ENCODE results near the gene SH3BP5.

SH3BP5 gene

DNA sequence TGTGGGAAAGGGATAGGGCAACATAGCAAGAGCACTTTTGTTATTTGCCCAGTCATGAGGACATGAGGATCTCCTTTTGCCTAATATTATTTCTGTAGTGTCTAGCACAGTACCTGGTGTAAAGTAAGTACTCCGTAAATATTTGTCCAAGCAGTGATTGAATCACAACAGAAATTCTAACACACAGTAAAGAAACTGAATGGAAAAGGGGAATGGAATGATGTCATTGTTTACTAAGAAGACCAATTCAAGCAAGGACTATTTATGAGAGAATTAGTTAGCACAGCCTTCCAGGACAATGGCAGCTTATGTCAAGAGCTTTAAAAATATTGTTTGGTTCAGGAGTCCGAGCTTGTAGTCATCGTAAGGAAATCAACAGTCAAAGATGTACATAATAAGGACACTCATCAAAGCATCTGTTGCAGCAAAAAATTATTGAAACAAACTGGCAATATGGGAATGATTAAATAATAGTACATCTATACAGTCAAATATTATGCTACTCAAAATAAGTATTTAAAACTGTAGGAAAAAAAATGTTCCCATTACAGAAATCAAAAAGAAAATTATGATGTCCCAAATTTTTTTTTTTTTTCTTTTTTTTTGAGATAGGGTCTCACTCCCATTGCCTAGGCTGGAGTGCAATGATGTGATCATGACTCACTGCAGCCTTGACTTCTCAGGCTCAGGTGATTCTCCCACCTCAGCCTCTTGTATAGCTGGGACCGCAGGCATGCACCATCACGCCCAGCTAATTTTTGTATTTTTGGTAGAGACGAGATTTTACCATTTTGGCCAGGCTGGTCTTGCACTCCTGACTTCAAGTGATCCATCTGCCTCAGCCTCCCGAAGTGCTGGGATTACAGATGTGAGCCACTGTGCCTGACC lies 108.5 kb downstream of the SH3BP5 start:
- Histone ChIP-seq H3K36me3 (replicated peaks; ENCODE audit: low read depth, low read length) (peaks cover 52% of the 10 kb centered on the region), H3K4me2 (ENCODE audit: low read length) (no peak overlapping the region), H3K9ac (ENCODE audit: low read length) (no peak overlapping the region), H3K27ac (ENCODE audit: low read length) (no peak overlapping the region), H4K20me1 (ENCODE audit: insufficient read depth, low read length) (no peaks in the 10 kb centered on the region), H2AFZ (ENCODE audit: low read depth, low read length) (no peak overlapping the region), H3K27me3 (ENCODE audit: low read depth, low read length) (no peaks in the 10 kb centered on the region), H3K4me1 (ENCODE audit: low read length) (no peaks in the 10 kb centered on the region), H3K4me3 (ENCODE audit: low read length) (no peak overlapping the region), H3K79me2 (ENCODE audit: low read length) (no peaks in the 10 kb centered on the region), H3K9me3 (ENCODE audit: insufficient read depth, low read length) (no peaks in the 10 kb centered on the region)
- TF ChIP-seq, protein P1, sequence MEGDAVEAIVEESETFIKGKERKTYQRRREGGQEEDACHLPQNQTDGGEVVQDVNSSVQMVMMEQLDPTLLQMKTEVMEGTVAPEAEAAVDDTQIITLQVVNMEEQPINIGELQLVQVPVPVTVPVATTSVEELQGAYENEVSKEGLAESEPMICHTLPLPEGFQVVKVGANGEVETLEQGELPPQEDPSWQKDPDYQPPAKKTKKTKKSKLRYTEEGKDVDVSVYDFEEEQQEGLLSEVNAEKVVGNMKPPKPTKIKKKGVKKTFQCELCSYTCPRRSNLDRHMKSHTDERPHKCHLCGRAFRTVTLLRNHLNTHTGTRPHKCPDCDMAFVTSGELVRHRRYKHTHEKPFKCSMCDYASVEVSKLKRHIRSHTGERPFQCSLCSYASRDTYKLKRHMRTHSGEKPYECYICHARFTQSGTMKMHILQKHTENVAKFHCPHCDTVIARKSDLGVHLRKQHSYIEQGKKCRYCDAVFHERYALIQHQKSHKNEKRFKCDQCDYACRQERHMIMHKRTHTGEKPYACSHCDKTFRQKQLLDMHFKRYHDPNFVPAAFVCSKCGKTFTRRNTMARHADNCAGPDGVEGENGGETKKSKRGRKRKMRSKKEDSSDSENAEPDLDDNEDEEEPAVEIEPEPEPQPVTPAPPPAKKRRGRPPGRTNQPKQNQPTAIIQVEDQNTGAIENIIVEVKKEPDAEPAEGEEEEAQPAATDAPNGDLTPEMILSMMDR (IDR thresholded peaks at IDR 0.05; ENCODE audit: low read depth, low read length) = no peak
- no peak for TF ChIP-seq EZH2phosphoT487 (IDR thresholded peaks at IDR 0.05; ENCODE audit: low read depth)

DNA sequence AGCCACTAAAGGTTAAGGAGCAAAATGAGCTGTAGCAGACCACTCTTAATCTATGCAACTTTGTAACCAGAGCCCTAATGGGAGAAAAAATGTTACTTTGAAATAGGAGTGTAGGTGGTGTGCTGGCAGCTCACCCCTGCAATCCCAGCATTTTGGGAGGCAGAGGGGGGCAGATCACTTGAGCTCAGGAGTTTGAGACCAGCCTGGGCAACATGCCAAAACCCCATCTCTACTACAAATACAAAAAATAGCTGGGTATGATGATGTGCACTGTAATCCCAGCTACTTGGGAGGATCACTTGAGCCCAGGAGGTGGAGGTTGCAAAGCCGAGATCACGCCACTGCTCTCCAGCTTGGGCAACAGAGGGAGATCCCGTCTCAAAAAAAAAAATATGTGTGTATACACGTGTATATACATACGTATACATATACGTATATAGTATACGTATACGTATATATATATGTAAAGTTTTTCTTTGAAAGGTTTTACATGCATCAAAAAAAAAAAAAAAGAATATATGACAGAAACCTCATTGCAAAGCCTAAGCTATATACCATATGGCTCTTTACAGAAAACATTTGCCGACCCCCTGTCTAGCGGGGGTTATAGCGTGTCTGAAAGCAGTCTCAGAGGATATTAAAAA lies 110.7 kb downstream of the SH3BP5 start:
- Histone ChIP-seq H3K4me3 (ENCODE audit: low read length) (no peak overlapping the region), H3K9ac (ENCODE audit: low read length) (no peak overlapping the region), H3K27me3 (ENCODE audit: low read depth, low read length) (no peaks in the 10 kb centered on the region), H2AFZ (ENCODE audit: low read depth, low read length) (no peak overlapping the region), H4K20me1 (ENCODE audit: insufficient read depth, low read length) (no peaks in the 10 kb centered on the region), H3K27ac (ENCODE audit: low read length) (no peak overlapping the region), H3K4me2 (ENCODE audit: low read length) (no peak overlapping the region), H3K4me1 (ENCODE audit: low read length) (no peaks in the 10 kb centered on the region), H3K36me3 (replicated peaks; ENCODE audit: low read depth, low read length) (peaks cover 62% of the 10 kb centered on the region), H3K79me2 (ENCODE audit: low read length) (no peaks in the 10 kb centered on the region), H3K9me3 (ENCODE audit: insufficient read depth, low read length) (no peaks in the 10 kb centered on the region)
- TF ChIP-seq, protein P1 (IDR thresholded peaks at IDR 0.05; ENCODE audit: low read depth, low read length) = no peak
- TF ChIP-seq EZH2phosphoT487 (IDR thresholded peaks at IDR 0.05; ENCODE audit: low read depth) = no peak

DNA sequence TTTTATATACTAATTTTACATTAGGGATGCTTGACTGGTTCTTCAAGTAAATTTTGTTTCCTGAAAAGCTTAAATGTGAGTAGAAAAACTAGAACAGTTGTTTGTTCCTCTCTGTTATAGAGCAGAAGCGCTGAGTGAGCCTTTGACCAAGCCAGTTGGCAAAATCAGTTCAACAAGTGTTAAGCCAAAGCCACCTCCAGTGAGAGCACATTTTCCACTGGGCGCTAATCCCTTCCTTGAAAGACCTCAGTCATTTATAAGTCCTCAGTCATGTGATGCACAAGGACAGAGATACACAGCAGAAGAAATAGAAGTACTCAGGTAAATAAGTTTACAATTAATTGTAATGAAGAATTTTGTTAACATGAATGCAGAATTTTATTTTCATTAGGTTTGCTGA lies 111.7 kb downstream of the SH3BP5 start:
- H3K27me3 ChIP-seq (ENCODE audit: low read depth, low read length) = no peaks in the 10 kb centered on the region
- H3K9ac ChIP-seq (ENCODE audit: low read length) = no peak overlapping the region
- no peaks in the 10 kb centered on the region for H3K4me1 ChIP-seq (ENCODE audit: low read length)
- H3K27ac ChIP-seq (ENCODE audit: low read length) = no peak overlapping the region
- H3K36me3 ChIP-seq (replicated peaks; ENCODE audit: low read depth, low read length) = peaks cover 61% of the 10 kb centered on the region
- H2AFZ ChIP-seq (ENCODE audit: low read depth, low read length) = no peak overlapping the region
- no peaks in the 10 kb centered on the region for H4K20me1 ChIP-seq (ENCODE audit: insufficient read depth, low read length)
- no peaks in the 10 kb centered on the region for H3K79me2 ChIP-seq (ENCODE audit: low read length)
- H3K4me3 ChIP-seq (ENCODE audit: low read length) = no peak overlapping the region
- no peaks in the 10 kb centered on the region for H3K9me3 ChIP-seq (ENCODE audit: insufficient read depth, low read length)
- no peak for TF ChIP-seq EZH2phosphoT487 (IDR thresholded peaks at IDR 0.05; ENCODE audit: low read depth)
- TF ChIP-seq, protein P1 (IDR thresholded peaks at IDR 0.05; ENCODE audit: low read depth, low read length) = no peak
- no peak overlapping the region for H3K4me2 ChIP-seq (ENCODE audit: low read length)

DNA sequence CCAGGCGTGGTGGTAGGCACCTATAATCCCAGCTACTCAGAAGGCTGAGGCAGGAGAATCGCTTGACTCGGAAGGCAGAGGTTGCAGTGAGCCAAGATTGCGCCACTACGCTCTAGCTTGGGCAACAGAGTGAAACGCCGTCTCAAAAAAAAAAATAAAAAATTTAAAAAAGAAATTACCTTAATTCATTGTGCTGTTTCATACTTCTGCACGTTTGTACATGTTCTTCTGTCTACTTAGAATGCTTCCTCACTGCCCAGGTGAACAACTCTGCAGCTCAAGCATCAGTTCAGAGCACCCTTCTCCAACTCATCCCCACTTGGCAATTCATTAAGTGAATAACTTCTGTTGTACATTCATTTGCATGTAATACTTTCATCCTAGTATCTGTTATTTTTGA lies 112.3 kb downstream of the SH3BP5 start:
- Histone ChIP-seq H3K9ac (ENCODE audit: low read length) (no peak overlapping the region), H3K4me2 (ENCODE audit: low read length) (no peak overlapping the region), H2AFZ (ENCODE audit: low read depth, low read length) (no peak overlapping the region), H3K79me2 (ENCODE audit: low read length) (no peaks in the 10 kb centered on the region), H3K4me3 (ENCODE audit: low read length) (no peak overlapping the region), H3K4me1 (ENCODE audit: low read length) (no peaks in the 10 kb centered on the region), H3K27ac (ENCODE audit: low read length) (no peak overlapping the region), H4K20me1 (ENCODE audit: insufficient read depth, low read length) (no peaks in the 10 kb centered on the region), H3K36me3 (replicated peaks; ENCODE audit: low read depth, low read length) (peaks cover 61% of the 10 kb centered on the region), H3K27me3 (ENCODE audit: low read depth, low read length) (no peaks in the 10 kb centered on the region), H3K9me3 (ENCODE audit: insufficient read depth, low read length) (no peaks in the 10 kb centered on the region)
- no peak for TF ChIP-seq EZH2phosphoT487 (IDR thresholded peaks at IDR 0.05; ENCODE audit: low read depth)
- TF ChIP-seq, protein P1 (IDR thresholded peaks at IDR 0.05; ENCODE audit: low read depth, low read length) = no peak
